Suppressor macrophage treated with lipopolysaccharide for 1 hour (primary cell): Measurements from ENCODE around the gene UGT3A2.
"Not testable (repeated sequence)": the region's sequence is repeated elsewhere in the genome, so short reads cannot be mapped to it uniquely, and the experiment has no call there.

Experiments used
- DNase-seq, 3 donors: peaks; one replicate each; pipeline ENCODE4 v3.0.0-alpha.2; 2020 to 2022

Gene UGT3A2

GRCh38 chr5:36049949-36050348 lies 16.7 kb downstream of the UGT3A2 start:
- DNase-seq, result no peak

GRCh38 chr5:36047384-36048160 lies 19.1 kb downstream of the UGT3A2 start:
- no peak for DNase-seq

- no peak for DNase-seq
Measured at GRCh38 chr5:36045895-36046294, 20.8 kb downstream of the UGT3A2 start.

GRCh38 chr5:36041537-36041845 lies 25.2 kb downstream of the UGT3A2 start:
- no peak for DNase-seq

GRCh38 chr5:36040651-36041536 lies 25.8 kb downstream of the UGT3A2 start:
- no peak for DNase-seq

- DNase-seq, result no peak
Measured at GRCh38 chr5:36035696-36036095, 31.0 kb downstream of the UGT3A2 start.

- not testable (repeated sequence) for DNase-seq
Measured at GRCh38 chr5:36034536-36035134, 32.0 kb downstream of the UGT3A2 start.

- no peak for DNase-seq
Measured at GRCh38 chr5:36033486-36033885, 33.2 kb downstream of the UGT3A2 start.

GRCh38 chr5:36033047-36033446 lies 33.6 kb downstream of the UGT3A2 start:
- no peak for DNase-seq

GRCh38 chr5:36031223-36031622 lies 35.5 kb downstream of the UGT3A2 start:
- no peak for DNase-seq

GRCh38 chr5:36029914-36030313 lies 36.8 kb downstream of the UGT3A2 start:
- DNase-seq, result no peak

GRCh38 chr5:36028816-36029465 lies 37.7 kb downstream of the UGT3A2 start:
- DNase-seq, result no peak

- DNase-seq, result no peak
Measured at GRCh38 chr5:36027711-36028110, 39.0 kb downstream of the UGT3A2 start.

GRCh38 chr5:36026706-36027465 lies 39.8 kb downstream of the UGT3A2 start:
- no peak for DNase-seq

GRCh38 chr5:36022246-36022645 lies 44.4 kb downstream of the UGT3A2 start:
- DNase-seq, result not testable (repeated sequence)

- DNase-seq, result not testable (repeated sequence)
Measured at GRCh38 chr5:36019584-36019983, 47.1 kb downstream of the UGT3A2 start.

- no peak for DNase-seq
Measured at GRCh38 chr5:36017622-36018021, 49.1 kb downstream of the UGT3A2 start.

- no peak for DNase-seq
Measured at GRCh38 chr5:36017004-36017403, 49.7 kb downstream of the UGT3A2 start.

GRCh38 chr5:36013182-36013581 lies 53.5 kb downstream of the UGT3A2 start:
- no peak for DNase-seq

GRCh38 chr5:36009698-36010097 lies 57.0 kb downstream of the UGT3A2 start:
- DNase-seq, result no peak

GRCh38 chr5:36007366-36007765 lies 59.3 kb downstream of the UGT3A2 start:
- no peak for DNase-seq

- no peak for DNase-seq
Measured at GRCh38 chr5:36006163-36006562, 60.5 kb downstream of the UGT3A2 start.
